ENCODE measurements around the gene E2F1. TPM values are rescaled to one million over a fixed set of nuclear protein-coding genes. Genes with fewer than 3 reads are reported as not detected.

E2F1 gene
- total RNA-seq, 4 donors from 2014 or later = 1.8 to 5.0 (median 2.9) TPM

DNA sequence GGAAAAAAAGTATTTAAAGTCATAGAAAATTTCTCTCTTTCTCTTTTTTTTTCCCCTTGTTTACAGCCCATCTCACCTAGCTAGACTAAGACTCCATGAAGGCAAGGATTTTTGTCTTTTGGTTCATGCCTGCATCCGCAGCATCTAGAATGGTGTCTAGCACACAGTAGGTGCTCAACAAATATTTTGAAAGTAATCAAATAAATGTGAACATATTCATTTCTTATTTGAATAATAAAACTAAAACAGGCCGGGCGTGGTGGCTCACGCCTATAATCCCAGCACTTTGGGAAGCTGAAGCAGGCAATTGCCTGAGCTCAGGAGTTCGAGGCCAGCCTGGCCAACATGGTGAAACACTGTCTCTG lies 40.9 kb upstream of the E2F1 start:
- no peaks in the 10 kb centered on the region for H3K36me3 ChIP-seq
- intact Hi-C loops (cut with DNase I) = no loop called here
- no peak overlapping the region for H3K4me3 ChIP-seq
- WGBS = 93% methylated on average over 5 of the region's 5 CpGs
- no peaks in the 10 kb centered on the region for H3K27me3 ChIP-seq
- TF ChIP-seq POLR2A (IDR thresholded peaks at IDR 0.05; ENCODE audit: low read depth) (no peak), EP300 (IDR thresholded peaks at IDR 0.05) (no peak), POLR2AphosphoS5 (IDR thresholded peaks at IDR 0.05) (no peak)
- TF ChIP-seq, protein P1, sequence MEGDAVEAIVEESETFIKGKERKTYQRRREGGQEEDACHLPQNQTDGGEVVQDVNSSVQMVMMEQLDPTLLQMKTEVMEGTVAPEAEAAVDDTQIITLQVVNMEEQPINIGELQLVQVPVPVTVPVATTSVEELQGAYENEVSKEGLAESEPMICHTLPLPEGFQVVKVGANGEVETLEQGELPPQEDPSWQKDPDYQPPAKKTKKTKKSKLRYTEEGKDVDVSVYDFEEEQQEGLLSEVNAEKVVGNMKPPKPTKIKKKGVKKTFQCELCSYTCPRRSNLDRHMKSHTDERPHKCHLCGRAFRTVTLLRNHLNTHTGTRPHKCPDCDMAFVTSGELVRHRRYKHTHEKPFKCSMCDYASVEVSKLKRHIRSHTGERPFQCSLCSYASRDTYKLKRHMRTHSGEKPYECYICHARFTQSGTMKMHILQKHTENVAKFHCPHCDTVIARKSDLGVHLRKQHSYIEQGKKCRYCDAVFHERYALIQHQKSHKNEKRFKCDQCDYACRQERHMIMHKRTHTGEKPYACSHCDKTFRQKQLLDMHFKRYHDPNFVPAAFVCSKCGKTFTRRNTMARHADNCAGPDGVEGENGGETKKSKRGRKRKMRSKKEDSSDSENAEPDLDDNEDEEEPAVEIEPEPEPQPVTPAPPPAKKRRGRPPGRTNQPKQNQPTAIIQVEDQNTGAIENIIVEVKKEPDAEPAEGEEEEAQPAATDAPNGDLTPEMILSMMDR (IDR thresholded peaks at IDR 0.05) = no peak
- H3K4me1 ChIP-seq = peaks cover 5 to 8% (median 7%) of the 10 kb centered on the region in 4 donors
- DNase-seq (ENCODE audit: extremely low spot score) = no peak
- no peaks in the 10 kb centered on the region for H3K9me3 ChIP-seq
- no peak overlapping the region for H3K27ac ChIP-seq (replicated peaks in 1 of 4)

GRCh38 chr20:33725607-33726264 lies 39.6 kb upstream of the E2F1 start:
- peaks cover under 1 to 3% (median 2%) of the 10 kb centered on the region in 4 donors for H3K4me1 ChIP-seq
- H3K27ac ChIP-seq (replicated peaks in 1 of 4) = no peak overlapping the region
- no peaks in the 10 kb centered on the region for H3K36me3 ChIP-seq
- no peaks in the 10 kb centered on the region for H3K9me3 ChIP-seq
- H3K27me3 ChIP-seq = no peaks in the 10 kb centered on the region
- intact Hi-C loops (cut with DNase I) = no loop called here
- TF ChIP-seq POLR2AphosphoS5 (IDR thresholded peaks at IDR 0.05) (no peak), EP300 (IDR thresholded peaks at IDR 0.05) (no peak), POLR2A (IDR thresholded peaks at IDR 0.05; ENCODE audit: low read depth) (no peak)
- TF ChIP-seq, protein P1 (IDR thresholded peaks at IDR 0.05) = no peak
- no peak for DNase-seq (ENCODE audit: extremely low spot score)
- H3K4me3 ChIP-seq = no peak overlapping the region
- 79% methylated on average over 7 of the region's 7 CpGs for WGBS

GRCh38 chr20:33724439-33725094 lies 38.4 kb upstream of the E2F1 start:
- Histone ChIP-seq H3K4me3 (no peak overlapping the region), H3K9me3 (no peaks in the 10 kb centered on the region), H3K36me3 (no peaks in the 10 kb centered on the region), H3K4me1 (peaks cover 4 to 10% (median 8%) of the 10 kb centered on the region in 4 donors), H3K27ac (replicated peaks in 1 of 4) (no peak overlapping the region), H3K27me3 (no peaks in the 10 kb centered on the region)
- 82% methylated on average over 14 of the region's 14 CpGs for WGBS
- intact Hi-C loops (cut with DNase I) = no loop called here
- DNase-seq (ENCODE audit: extremely low spot score) = no peak
- no peak for TF ChIP-seq POLR2A (IDR thresholded peaks at IDR 0.05; ENCODE audit: low read depth)
- no peak for TF ChIP-seq EP300 (IDR thresholded peaks at IDR 0.05)
- TF ChIP-seq, protein P1 (IDR thresholded peaks at IDR 0.05) = no peak
- TF ChIP-seq POLR2AphosphoS5 (IDR thresholded peaks at IDR 0.05) = no peak

DNA sequence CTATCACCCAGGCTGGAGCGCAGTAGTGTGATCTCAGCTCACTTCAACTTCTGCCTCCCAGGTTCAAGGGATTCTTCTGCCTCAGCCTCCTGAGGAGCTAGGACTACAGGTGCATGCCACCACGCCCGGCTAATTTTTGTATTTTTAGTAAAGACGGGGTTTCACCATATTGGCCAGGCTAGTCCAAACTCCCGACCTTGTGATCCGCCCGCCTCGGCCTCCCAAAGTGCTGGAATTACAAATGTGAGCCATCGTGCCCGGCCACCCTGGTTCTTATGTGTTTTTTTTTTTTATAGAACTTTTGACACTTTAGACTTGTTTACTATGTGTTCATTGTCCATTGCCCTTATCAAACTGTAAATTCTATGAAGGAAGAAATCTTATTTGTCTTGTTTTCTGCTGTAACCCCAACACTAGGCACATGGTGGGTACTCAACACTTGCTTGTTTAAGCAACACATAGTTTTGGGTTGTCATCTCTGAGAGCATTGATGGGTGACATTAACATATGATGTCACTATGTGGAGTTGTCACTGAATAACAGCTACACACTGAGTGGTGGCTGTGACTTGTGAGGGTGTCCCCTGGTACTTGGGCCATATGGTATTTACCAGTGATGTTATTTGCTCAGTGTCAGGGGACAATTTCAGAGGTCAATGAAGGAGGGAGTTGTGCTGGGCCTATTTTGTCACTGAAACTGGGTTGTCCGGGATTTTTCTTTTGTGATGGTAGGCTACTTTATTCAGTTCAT lies 35.4 kb upstream of the E2F1 start:
- H3K9me3 ChIP-seq = no peaks in the 10 kb centered on the region
- DNase-seq (ENCODE audit: extremely low spot score) = no peak
- no peaks in the 10 kb centered on the region for H3K27me3 ChIP-seq
- no peak overlapping the region for H3K4me3 ChIP-seq
- peaks cover 11 to 24% (median 20%) of the 10 kb centered on the region in 4 donors for H3K4me1 ChIP-seq
- H3K36me3 ChIP-seq = no peaks in the 10 kb centered on the region
- intact Hi-C loops (cut with DNase I) = no loop called here
- H3K27ac ChIP-seq (replicated peaks in 1 of 4) = no peak overlapping the region
- WGBS = 95% methylated on average over 11 of the region's 11 CpGs
- TF ChIP-seq, protein P1 (IDR thresholded peaks at IDR 0.05) = no peak
- TF ChIP-seq EP300 (IDR thresholded peaks at IDR 0.05) (no peak), POLR2AphosphoS5 (IDR thresholded peaks at IDR 0.05) (no peak), POLR2A (IDR thresholded peaks at IDR 0.05; ENCODE audit: low read depth) (no peak)

Data from esophagus muscularis mucosa (tissue), 4 donors.